Neuronal stem cell (in vitro differentiated cells): ENCODE data around the gene POMGNT1. TPM values are rescaled to one million over a fixed set of nuclear protein-coding genes. Genes with fewer than 3 reads are reported as not detected.

Experiments used
- DNase-seq: peaks from one replicate; pipeline ENCODE4 v3.0.0-alpha.2; 2013; ENCODE audit warnings: low spot score
- H2AFZ ChIP-seq: one replicate; pipeline ENCODE4 v1.6.1; 2013; ENCODE audit warnings: mild to moderate bottlenecking, low read length, inconsistent platforms
- H2AK5ac ChIP-seq: 2 replicates; pipeline ENCODE4 v1.6.1; 2013; ENCODE audit warnings: low read depth, mild to moderate bottlenecking, inconsistent platforms, low read length, moderate library complexity, mixed read lengths
- H2BK120ac ChIP-seq: 2 replicates; pipeline ENCODE4 v1.6.1; 2013; ENCODE audit warnings: low read depth, mild to moderate bottlenecking, inconsistent platforms, low read length, moderate library complexity, mixed read lengths
- H2BK12ac ChIP-seq: one replicate; pipeline ENCODE4 v1.6.1; 2013; ENCODE audit warnings: low read length, inconsistent platforms
- H2BK15ac ChIP-seq: 2 replicates; pipeline ENCODE4 v1.6.1; 2013; ENCODE audit warnings: mild to moderate bottlenecking, low read length, inconsistent platforms, mixed read lengths
- H2BK5ac ChIP-seq: one replicate; pipeline ENCODE4 v1.6.1; 2013; ENCODE audit warnings: inconsistent platforms, mild to moderate bottlenecking, low read length, moderate library complexity
- H3K14ac ChIP-seq: one replicate; pipeline ENCODE4 v1.6.1; 2013; ENCODE audit warnings: low read length, inconsistent platforms
- H3K18ac ChIP-seq: 2 replicates; pipeline ENCODE4 v1.6.1; 2013; ENCODE audit warnings: low read length, inconsistent platforms
- H3K23ac ChIP-seq: 2 replicates; pipeline ENCODE4 v1.6.1; 2013; ENCODE audit warnings: low read depth, mild to moderate bottlenecking, mixed read lengths, low read length, inconsistent platforms; ENCODE audit not compliant: poor library complexity
- H3K27ac ChIP-seq: replicated peaks from 3 replicates; pipeline ENCODE4 v1.5.1; 2013; ENCODE audit warnings: low read length, inconsistent platforms
- H3K27me3 ChIP-seq, 3 experiments: 2 replicates each; pipeline ENCODE4 v1.6.1; 2013; ENCODE audit warnings: low read length in 3 of 3, mild to moderate bottlenecking in 2 of 3, inconsistent platforms in 1 of 3, low read depth in 1 of 3, mixed read lengths in 1 of 3, moderate library complexity in 1 of 3; ENCODE audit not compliant: control insufficient read depth in 3 of 3, insufficient read depth in 3 of 3
- H3K36me3 ChIP-seq, 2 donors: replicated peaks in 1 of 2; 2 replicates each; pipeline ENCODE4 v1.6.1; 2013; ENCODE audit warnings: low read length in 2 of 2; ENCODE audit not compliant: control insufficient read depth in 2 of 2, insufficient read depth in 2 of 2
- H3K4ac ChIP-seq: 2 replicates; pipeline ENCODE4 v1.6.1; 2013; ENCODE audit warnings: inconsistent platforms, mild to moderate bottlenecking, low read length, moderate library complexity
- H3K4me1 ChIP-seq, 2 donors: 1 replicate in 1 of 2; 2 replicates in 1 of 2; pipeline ENCODE4 v1.6.1; 2013; ENCODE audit warnings: low read length in 2 of 2, low read depth in 1 of 2; ENCODE audit not compliant: control insufficient read depth in 2 of 2, insufficient read depth in 1 of 2
- H3K4me2 ChIP-seq: one replicate; pipeline ENCODE4 v1.6.1; 2013; ENCODE audit warnings: mild to moderate bottlenecking, low read length, inconsistent platforms; ENCODE audit not compliant: insufficient read depth, poor library complexity, severe bottlenecking
- H3K4me3 ChIP-seq, 2 donors: 2 replicates each; pipeline ENCODE4 v1.5.1; 2013; ENCODE audit warnings: low read length in 2 of 2, mild to moderate bottlenecking in 2 of 2, inconsistent platforms in 1 of 2, moderate library complexity in 1 of 2
- H3K79me1 ChIP-seq: one replicate; pipeline ENCODE4 v1.6.1; 2013; ENCODE audit warnings: low read depth, mild to moderate bottlenecking, inconsistent platforms, low read length, moderate library complexity
- H3K9ac ChIP-seq: one replicate; pipeline ENCODE4 v1.6.1; 2013; ENCODE audit warnings: mild to moderate bottlenecking, low read depth, low read length, inconsistent platforms; ENCODE audit not compliant: poor library complexity
- H3K9me3 ChIP-seq, 2 donors: replicated peaks in 1 of 2; 2 replicates each; pipeline versions ENCODE3 to v1.6.1; 2013; ENCODE audit warnings: low read length in 2 of 2, mild to moderate bottlenecking in 2 of 2, inconsistent platforms in 1 of 2, low read depth in 1 of 2, mixed read lengths in 1 of 2, moderate library complexity in 1 of 2; ENCODE audit not compliant: control insufficient read depth in 2 of 2, insufficient read depth in 1 of 2
- H4K8ac ChIP-seq: one replicate; pipeline ENCODE4 v1.6.1; 2013; ENCODE audit warnings: low read depth, mild to moderate bottlenecking, inconsistent platforms, low read length, moderate library complexity
- H4K91ac ChIP-seq: one replicate; pipeline ENCODE4 v1.6.1; 2013; ENCODE audit warnings: low read length, low read depth, mild to moderate bottlenecking, inconsistent platforms; ENCODE audit not compliant: poor library complexity
- WGBS, 2 donors: extraction: QIAGEN DNeasy Blood & Tissue Kit; methylation state at CpG; one replicate each; pipeline ENCODE4 v1.1.7; 2013; ENCODE audit warnings: missing lambda C conversion rate in 2 of 2, mixed read lengths in 1 of 2; ENCODE audit not compliant: insufficient read length in 2 of 2, insufficient replicate concordance in 1 of 2; ENCODE audit errors: extremely low coverage in 2 of 2; 5-methylcytosine and 5-hydroxymethylcytosine counted together
- small RNA-seq: library from polyadenylated mRNA; stranded (forward); fragments of <200 nt; extraction: miRNeasy Mini kit (QIAGEN cat#:217004); gene quantifications from one replicate; pipeline ENCODE3, GENCODE V24; 2013; ENCODE audit not compliant: insufficient read depth

Gene POMGNT1

GRCh38 chr1:46152016-46152415 is 46.2 kb downstream of the POMGNT1 start:
- no peaks in the 10 kb centered on the region for H3K9me3 ChIP-seq
- no peaks in the 10 kb centered on the region for H3K79me1 ChIP-seq
- H3K27me3 ChIP-seq, result peaks cover 0 to 9% (median 0%) of the 10 kb centered on the region in 3 experiments
- no peaks in the 10 kb centered on the region for H3K36me3 ChIP-seq
- H4K91ac ChIP-seq, result no peak overlapping the region
- DNase-seq, result no peak
- no peak overlapping the region for H3K4ac ChIP-seq
- no peak overlapping the region for H2BK120ac ChIP-seq
- no peak overlapping the region for H3K4me3 ChIP-seq
- no peak overlapping the region for H2BK15ac ChIP-seq
- H3K9ac ChIP-seq, result no peak overlapping the region
- no peak overlapping the region for H3K14ac ChIP-seq
- H2BK12ac ChIP-seq, result no peak overlapping the region
- no peak overlapping the region for H3K18ac ChIP-seq
- H2AK5ac ChIP-seq, result no peak overlapping the region
- no peak overlapping the region for H2AFZ ChIP-seq
- H3K4me2 ChIP-seq, result no peak overlapping the region
- H2BK5ac ChIP-seq, result no peak overlapping the region
- no peaks in the 10 kb centered on the region for H3K4me1 ChIP-seq
- WGBS, 2 donors, result no CpG with 5 or more reads among the region's 3 CpGs
- H4K8ac ChIP-seq, result no peak overlapping the region
- H3K27ac ChIP-seq, result no peak overlapping the region
- H3K23ac ChIP-seq, result no peak overlapping the region

- Histone ChIP-seq H2AFZ (no peak overlapping the region), H3K4me1 (no peaks in the 10 kb centered on the region), H3K9me3 (no peaks in the 10 kb centered on the region), H4K8ac (no peak overlapping the region), H3K4me3 (no peak overlapping the region), H2AK5ac (no peak overlapping the region), H3K4ac (no peak overlapping the region), H3K14ac (no peak overlapping the region), H2BK12ac (no peak overlapping the region), H2BK15ac (no peak overlapping the region), H3K27ac (no peak overlapping the region), H3K4me2 (no peak overlapping the region), H3K36me3 (no peaks in the 10 kb centered on the region), H3K9ac (no peak overlapping the region), H2BK120ac (no peak overlapping the region), H3K23ac (no peak overlapping the region), H2BK5ac (no peak overlapping the region), H3K18ac (no peak overlapping the region), H3K79me1 (no peaks in the 10 kb centered on the region), H4K91ac (no peak overlapping the region), H3K27me3 (peaks cover 0 to 13% (median 0%) of the 10 kb centered on the region in 3 experiments)
- DNase-seq, result no peak
- WGBS, 2 donors, result no CpG with 5 or more reads among the region's 2 CpGs
Measured at GRCh38 chr1:46150085-46150484, 48.1 kb downstream of the POMGNT1 start.

GRCh38 chr1:46148318-46148717 is 49.9 kb downstream of the POMGNT1 start:
- Histone ChIP-seq H3K79me1 (no peaks in the 10 kb centered on the region), H2BK5ac (no peak overlapping the region), H3K18ac (no peak overlapping the region), H2AK5ac (no peak overlapping the region), H3K4me3 (no peak overlapping the region), H3K23ac (no peak overlapping the region), H2AFZ (peak overlapping the region; percentile 58), H3K27me3 (peaks cover 0 to 13% (median 0%) of the 10 kb centered on the region in 3 experiments), H2BK120ac (no peak overlapping the region), H2BK12ac (no peak overlapping the region), H4K8ac (no peak overlapping the region), H3K4me1 (no peaks in the 10 kb centered on the region), H3K4ac (no peak overlapping the region), H3K9me3 (no peaks in the 10 kb centered on the region), H3K4me2 (no peak overlapping the region), H3K14ac (no peak overlapping the region), H3K27ac (no peak overlapping the region), H4K91ac (no peak overlapping the region), H3K9ac (no peak overlapping the region), H2BK15ac (no peak overlapping the region), H3K36me3 (no peaks in the 10 kb centered on the region)
- DNase-seq, result no peak
- WGBS, 2 donors, result no CpG with 5 or more reads among the region's 2 CpGs

Small RNA genes within 50 kb of the gene (small RNA-seq; reads per million reads assigned to genes)
- gene AL672043.1, result not detected
